Lower leg skin (tissue), 4 donors: ENCODE data around the gene SCUBE1. TPM values are rescaled to one million over a fixed set of nuclear protein-coding genes. Genes with fewer than 3 reads are reported as not detected.

Experiments
- DNase-seq, 2 donors: peaks; one replicate each; pipeline ENCODE4 v3.0.0-alpha.2; 2019; ENCODE audit warnings: low spot score in 2 of 2
- H3K4me3 ChIP-seq: fragments of 200-600 bp; sonication (generic); 2 replicates; pipeline ENCODE4 v1.5.1; 2017; ENCODE audit warnings: mild to moderate bottlenecking, low read depth; ENCODE audit not compliant: poor library complexity, severe bottlenecking
- CTCF ChIP-seq, 3 donors: fragments of 450-650 bp; IDR thresholded peaks; one replicate each; pipeline ENCODE4 v1.5.1; 2016; ENCODE audit warnings: antibody characterized with exemption in 3 of 3, mild to moderate bottlenecking in 3 of 3, moderate library complexity in 2 of 3
- POLR2A ChIP-seq, 2 donors: fragments of 450-650 bp; IDR thresholded peaks; one replicate each; pipeline ENCODE4 v1.6.1; 2016 to 2017; ENCODE audit warnings: antibody characterized with exemption in 2 of 2, mild to moderate bottlenecking in 1 of 2, moderate library complexity in 1 of 2
- WGBS, 2 donors: methylation state at CpG; one replicate each; pipeline ENCODE4 v1.1.5; 2018; 5-methylcytosine and 5-hydroxymethylcytosine counted together
- intact Hi-C: fragments of 100-400 bp; cut with DNase I; formaldehyde crosslinking; loops from one replicate; pipeline ENCODE4 v1.15.0; 2023; ENCODE audit warnings: low total_unique reads
- total RNA-seq, 4 donors: library from RNA; depleted of rRNA; stranded (reverse); fragments of >200 nt; gene quantifications; one replicate each; pipeline ENCODE4 v1.1.0, GENCODE V29; 2016

Gene SCUBE1
- total RNA-seq, 4 donors from 2014 or later = 0.20 to 1.1 (median 0.28) TPM

DNA sequence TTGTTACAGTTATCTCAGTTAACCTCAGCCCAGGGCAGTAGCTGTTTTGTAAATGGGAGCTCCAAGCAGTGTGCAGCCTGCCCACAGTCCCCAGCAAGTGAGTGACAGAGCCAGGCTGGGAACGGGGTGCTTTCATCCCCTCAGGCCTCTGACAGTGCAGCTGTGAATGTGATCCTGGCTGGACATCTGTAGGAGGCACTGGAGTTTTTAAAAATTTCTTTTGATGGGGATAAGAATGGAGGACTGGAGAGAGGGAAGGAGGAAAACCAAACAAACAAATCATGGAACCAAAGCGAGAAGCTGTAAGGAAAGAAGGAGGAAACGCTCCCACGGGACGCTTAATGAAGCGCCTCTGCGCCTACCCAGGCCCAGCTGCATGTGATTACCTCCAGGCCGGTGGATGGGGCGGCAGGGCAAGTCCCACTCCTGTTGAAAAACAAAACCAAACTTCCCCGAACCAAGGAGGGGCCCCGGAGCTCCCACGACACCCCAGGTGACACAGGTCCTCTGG lies 40.6 kb downstream of the SCUBE1 start:
- no peak for DNase-seq
- intact Hi-C loops = no loop called here
- no peak overlapping the region for H3K4me3 ChIP-seq
- WGBS, 2 donors = 74 to 75% methylated on average over 12 of the region's 12 CpGs
- TF ChIP-seq POLR2A (IDR thresholded peaks at IDR 0.05) (no peak), CTCF (IDR thresholded peaks at IDR 0.05) (no peak)

DNA sequence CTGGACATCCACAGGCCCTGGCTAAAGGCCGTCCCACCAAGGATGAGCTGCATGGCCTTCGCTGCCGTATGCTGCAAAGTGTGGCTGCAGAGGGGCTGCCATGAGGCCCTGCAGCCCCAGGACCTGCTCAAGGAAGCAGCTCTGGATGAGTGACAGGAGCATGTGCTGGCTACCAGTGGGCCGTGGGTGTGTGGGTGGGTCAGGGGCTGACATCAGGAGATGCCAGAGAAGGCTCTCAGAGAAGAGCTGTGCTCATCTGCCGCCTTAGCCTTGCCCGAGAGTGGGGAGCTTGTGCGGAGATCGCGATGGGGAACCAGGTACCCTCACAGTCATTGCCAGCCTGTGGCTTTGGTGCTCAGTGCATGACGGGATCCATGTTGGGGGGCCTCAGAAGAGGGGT lies 41.3 kb downstream of the SCUBE1 start:
- 86 to 96% methylated on average over 4 to 10 of the region's 10 CpGs for WGBS, 2 donors
- intact Hi-C loops = no loop called here
- TF ChIP-seq POLR2A (IDR thresholded peaks at IDR 0.05) (no peak), CTCF (IDR thresholded peaks at IDR 0.05) (no peak)
- H3K4me3 ChIP-seq = no peak overlapping the region
- no peak for DNase-seq

DNA sequence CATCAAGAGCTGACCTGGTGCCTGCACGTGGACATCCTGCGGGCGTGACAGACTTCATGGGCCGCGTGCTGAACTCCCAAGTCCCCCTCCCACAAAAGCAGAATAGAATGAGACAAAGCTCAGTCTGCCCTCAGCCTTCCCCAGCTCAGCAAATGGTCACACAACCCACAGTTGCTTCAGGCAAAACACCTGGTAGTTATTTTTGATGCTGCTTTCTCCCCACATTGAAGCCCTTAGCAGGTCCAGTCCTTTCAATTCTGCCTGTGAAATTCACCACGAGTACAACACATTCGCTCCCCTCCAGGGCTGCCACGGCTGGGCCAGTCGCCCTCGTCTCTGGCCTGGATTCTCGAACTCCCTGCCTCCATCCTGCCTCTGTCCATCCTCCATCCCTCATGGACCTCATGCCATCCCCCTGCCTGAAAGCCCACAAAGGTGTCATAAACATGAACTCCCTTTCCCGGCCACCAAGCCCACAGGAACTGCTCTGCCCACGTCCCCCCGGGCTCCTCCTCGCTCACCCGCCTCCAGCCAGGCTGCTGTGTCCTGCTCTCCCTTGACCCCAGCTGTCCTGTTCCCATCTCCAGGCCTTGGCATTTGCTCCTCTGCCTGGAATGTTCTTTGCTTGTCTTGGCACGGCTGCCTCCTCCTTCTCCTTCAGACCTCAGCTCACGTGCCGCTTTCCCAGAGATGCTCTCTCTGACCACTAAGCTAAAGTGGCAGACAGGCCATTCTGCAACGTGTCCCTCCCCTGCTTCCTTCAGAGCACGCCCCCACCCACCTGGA lies 42.1 kb downstream of the SCUBE1 start:
- 73 to 86% methylated on average over 21 of the region's 21 CpGs for WGBS, 2 donors
- H3K4me3 ChIP-seq = no peak overlapping the region
- TF ChIP-seq CTCF (IDR thresholded peaks at IDR 0.05) (no peak), POLR2A (IDR thresholded peaks at IDR 0.05) (no peak)
- intact Hi-C loops = no loop called here
- DNase-seq = no peak

- 92 to 95% methylated on average over 12 of the region's 12 CpGs for WGBS, 2 donors
- DNase-seq = no peak
- intact Hi-C loops = no loop called here
- TF ChIP-seq POLR2A (IDR thresholded peaks at IDR 0.05) (no peak), CTCF (IDR thresholded peaks at IDR 0.05) (no peak)
- H3K4me3 ChIP-seq = no peak overlapping the region
These were observed 43.4 kb downstream of the SCUBE1 start for GRCh38 chr22:43299736-43300135.

GRCh38 chr22:43298062-43298801 lies 44.9 kb downstream of the SCUBE1 start:
- no peak for TF ChIP-seq POLR2A (IDR thresholded peaks at IDR 0.05)
- TF ChIP-seq CTCF (IDR thresholded peaks at IDR 0.05) = no peak
- peak in 1 of 2 donors; percentile 34 for DNase-seq
- intact Hi-C loops = no loop called here
- no peak overlapping the region for H3K4me3 ChIP-seq
- 60 to 78% methylated on average over 14 to 17 of the region's 18 CpGs for WGBS, 2 donors
